Hippocampal formation (tissue), 2 donors: ENCODE data around the gene NSMF.

Experiments used
- DNase-seq, 2 donors: peaks; one replicate each; lab custom pipeline; 2025; lab: John Stamatoyannopoulos, UW

NSMF gene

DNA sequence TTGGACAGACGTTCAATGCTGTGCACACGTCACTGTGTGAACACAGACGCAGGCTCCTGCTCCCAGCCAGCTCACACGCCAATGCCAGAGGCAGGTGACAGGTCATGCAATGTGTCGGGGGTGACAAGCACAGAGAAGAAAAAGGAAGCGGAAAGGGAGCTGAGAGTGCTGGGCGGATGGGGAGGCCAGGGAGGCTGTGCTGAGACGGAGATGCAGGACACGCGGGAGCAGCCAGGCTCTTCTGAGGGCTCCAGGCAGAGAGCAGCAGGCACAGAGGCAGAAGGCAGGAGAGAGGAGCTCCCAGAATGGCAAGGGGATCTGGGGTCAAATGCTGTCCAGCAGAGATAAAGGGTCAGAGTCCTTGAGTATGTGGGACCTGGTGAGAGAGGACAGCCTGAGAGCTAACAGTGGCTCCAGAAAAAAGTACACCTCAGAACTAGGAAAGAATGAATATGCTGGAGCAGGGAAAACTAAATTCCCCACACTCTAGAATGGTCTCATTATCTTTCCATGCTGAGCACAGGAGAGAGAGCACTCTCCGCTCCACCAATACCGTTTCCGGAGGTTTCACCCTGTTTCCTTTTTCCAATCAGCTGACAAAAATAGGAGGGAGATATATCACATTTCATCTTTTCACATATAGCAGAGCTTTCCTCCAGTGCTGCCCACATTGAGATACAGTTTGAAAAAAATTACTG, 32.8 kb upstream of the NSMF start:
- DNase-seq, result no peak

DNA sequence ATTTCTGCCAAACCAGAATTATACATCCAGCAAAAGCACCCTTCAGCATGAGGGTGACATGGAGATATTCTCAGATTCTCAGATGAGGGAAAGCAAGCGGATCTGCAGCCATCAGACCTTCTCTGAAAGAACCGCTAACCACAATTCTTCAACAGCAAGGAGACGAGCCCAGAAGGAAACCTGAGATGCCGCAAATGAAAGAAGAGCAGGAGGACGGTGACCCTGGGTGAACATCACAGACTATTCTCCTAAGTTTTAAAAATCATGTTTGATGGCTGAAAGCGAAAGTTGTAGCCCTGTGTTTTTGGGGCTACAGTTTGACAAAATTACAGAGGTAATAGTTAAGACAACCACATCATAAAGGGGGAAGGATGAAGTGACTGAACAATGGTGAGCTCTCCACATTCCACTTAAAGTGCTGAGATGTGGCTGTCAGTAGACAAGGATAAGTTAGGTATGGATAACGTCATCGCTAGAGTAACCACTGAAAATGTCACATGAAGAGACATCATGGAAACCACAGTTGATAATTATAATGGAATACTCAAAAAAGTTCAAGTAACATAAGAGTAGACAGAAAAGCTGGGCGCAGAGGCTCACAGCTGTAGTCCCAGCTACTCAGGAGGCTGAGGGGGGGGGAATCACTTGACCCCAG, 31.5 kb upstream of the NSMF start:
- no peak for DNase-seq

DNA sequence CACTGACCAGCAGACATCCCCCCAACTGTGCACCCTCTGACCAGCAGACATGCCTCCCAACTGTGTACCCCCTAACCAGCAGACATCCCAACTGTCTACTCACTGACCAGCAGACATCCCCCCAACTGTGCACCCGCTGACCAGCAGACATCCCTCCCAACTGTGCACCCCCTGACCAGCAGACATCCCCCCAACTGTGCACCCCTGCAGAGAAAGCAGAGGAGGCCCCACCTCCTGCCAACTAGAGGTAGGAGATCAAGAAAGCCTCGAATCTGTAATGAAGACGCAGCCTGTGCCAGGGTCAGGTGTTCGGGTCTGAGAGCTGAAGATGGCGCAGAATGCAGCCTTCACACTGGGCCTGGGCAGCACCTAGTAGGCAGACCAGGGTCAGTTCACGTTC, 29.8 kb upstream of the NSMF start:
- no peak for DNase-seq

DNA sequence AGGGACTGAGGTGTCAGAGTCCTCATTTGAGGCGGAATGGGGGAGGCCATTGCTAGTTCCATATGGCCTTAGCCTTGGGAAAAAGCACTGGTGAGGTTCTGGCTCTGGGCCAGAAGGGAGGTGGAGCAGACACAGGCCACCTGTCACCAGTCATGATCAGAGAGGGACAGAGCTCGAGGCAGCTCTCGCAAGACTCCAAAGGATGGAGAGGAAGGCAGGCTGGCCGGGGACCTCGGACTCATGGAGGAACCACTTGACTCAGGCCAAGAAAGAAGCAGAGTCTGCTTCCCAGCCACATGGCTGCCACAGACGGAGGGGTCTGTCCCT, 29.2 kb upstream of the NSMF start:
- DNase-seq, result no peak

DNA sequence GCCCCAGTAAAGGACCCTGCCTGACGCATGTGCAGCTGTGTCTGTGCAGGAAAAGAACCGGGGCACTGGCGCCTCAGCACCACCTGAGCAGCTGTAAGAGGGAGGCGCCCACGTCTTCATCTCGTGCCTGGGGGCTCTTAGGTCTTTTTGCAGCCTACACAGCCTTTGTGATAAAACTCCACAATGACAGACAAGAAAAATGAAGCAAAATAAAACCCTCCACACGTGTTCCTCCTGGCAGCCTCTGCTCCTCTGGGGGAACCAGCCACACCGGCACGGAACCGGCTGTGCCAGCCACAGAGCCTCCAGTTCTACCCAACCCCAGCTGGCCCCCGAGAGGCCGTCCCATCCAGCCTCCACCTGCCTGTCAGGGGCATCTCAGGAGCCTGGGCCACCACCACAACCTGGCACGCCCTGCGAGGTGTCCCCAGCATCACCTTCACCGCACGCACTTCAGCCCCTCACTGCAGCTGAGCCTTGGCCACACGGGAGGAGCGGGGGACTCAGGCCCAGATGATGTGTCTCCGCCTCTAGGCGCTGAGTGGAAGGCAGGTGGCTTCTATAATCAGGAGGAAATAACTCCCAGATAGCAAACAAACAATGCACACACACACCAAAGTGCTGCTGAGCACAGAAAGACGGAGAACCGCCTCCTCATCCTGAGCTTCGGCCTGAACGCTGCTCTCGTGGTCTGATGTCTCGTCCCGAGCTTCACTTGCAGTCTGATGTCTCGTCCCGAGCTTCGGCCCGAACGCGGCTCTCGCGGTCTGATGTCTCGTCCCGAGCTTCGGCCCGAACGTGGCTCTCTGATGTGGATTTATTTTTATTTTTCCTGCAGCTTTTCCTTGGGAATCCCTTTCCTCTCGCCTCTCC, 28.6 kb upstream of the NSMF start:
- DNase-seq, result no peak

DNA sequence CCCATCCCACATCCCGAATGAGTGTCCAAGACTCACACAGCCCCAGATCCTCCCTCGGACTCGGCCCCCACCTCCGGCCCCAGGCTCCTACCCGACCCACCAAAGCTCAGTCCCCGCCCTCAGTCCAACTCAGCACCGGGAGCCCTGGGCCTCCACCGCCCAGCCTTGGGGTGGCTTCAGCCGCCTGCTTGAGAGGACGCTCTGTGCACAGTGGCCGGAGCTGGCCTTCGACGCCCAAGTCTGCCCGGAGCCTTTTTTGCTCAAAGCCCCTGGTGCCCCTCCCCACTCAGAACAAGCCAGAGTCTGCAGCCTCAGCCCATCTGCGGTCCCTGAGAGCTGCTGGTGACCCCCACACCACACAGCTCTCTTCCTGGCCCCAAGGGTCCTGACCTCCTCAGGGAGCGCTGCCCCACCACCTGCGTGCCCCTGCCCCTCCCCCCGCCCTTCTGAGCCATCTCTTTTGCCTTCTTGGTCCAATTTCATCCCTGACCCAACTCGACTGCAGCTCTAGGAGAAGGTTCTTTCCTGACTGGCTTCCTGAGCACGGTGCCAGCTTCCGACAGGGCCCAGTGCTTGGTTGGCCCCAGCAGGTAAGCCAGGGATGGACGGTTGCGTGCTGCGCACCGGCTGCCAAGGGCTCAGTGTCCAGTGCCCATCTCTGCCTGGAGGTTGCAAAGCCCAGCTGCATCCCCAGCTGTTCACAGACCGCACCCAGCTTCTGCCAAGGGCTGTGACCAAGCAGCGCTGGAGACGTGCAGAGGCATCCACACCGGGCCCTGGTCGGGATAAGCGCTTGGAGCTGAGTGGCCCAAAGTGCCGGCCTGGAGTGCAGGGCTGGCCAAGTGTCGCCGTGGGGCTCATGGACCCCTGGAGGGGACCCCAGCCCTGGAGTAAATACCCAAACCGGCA, 27.7 kb upstream of the NSMF start:
- no peak for DNase-seq

DNA sequence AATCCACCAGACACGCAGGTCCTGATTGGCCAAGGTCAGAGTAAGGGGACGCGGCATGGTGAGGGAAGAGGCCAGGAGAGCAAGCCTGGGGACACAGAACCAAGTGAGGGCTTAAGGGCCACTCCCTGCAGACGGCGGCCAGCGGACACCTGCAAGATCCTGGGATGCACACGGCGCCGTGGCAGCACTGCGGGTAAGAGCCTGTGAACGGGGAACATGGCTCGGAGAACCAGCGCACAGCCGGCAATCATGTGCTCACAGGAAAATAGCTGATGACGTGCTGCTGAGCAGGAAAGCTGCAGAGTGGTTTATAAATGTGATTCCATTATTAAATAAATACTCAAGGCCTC, 27.0 kb upstream of the NSMF start:
- no peak for DNase-seq

DNA sequence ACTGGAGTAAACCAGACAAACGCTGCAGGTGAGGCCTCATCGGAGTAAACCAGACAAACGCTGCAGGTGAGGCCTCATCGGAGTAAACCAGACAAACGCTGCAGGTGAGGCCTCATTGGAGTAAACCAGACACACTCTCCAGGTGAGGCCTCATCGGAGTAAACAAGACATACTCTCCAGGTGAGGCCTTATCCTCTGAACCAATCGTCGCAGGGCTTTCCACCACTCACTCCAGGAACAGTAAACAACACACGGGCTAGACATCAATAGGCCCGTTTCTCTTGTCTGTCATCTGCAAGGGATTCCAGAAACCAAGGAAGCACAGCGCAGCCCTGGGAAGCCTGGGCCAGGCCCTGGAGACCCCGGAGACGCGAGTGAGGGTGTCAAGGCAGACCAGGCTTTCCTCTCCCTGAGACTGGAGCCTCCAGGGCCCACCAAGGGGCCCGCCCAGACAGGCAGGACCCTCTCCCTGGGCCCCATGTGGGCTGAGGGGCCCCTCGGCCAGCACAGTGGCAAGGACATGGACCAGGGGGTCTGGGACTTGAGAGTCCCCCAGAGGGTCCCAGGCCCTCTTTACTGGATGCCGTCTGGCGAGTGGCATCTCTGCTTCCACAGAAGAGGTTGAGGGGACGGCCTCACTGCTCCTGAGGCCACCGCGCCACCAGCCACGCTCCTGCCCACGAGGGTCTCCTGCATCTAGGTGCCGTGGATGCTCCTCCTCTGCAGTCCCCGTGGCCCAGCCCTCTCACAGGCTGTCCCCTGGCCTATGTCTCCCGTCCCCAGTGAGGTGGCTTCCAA, 26.4 kb upstream of the NSMF start:
- DNase-seq, result no peak

DNA sequence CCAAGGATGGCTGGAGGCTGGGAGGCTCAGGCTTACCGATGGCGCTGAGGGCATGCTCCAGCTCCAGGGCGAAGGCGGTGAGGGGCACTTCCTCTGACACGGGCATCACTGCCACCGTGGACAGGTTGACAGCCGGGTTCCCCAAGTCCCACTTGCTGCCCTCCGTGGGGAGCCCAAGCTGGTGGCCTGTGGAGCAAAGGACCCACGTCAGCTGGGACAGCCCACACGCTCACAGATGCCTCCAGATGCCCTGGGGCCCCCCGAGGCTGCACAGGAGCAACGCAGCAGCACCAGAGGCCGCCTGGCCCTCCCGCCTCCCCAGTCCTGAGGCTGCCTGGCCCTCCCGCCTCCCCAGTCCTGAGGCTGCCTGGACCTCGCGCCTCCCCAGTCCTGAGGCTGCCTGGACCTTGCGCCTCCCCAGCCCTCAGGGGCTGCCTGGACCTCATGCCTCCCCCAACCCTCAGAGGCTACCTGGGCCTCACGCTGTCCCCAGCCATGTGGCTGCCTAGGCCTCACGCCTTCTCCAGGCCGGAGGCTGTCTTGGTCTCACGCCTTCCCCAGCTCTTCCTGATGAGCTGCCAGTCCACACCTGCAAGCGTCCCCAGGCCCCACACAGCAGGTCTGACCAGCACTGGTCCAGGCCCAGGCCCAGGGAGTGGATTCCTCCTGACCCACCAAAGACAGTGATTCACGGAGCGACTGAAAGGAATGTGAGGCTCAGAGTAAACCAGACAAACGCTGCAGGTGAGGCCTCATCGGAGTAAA, 25.6 kb upstream of the NSMF start:
- no peak for DNase-seq

DNA sequence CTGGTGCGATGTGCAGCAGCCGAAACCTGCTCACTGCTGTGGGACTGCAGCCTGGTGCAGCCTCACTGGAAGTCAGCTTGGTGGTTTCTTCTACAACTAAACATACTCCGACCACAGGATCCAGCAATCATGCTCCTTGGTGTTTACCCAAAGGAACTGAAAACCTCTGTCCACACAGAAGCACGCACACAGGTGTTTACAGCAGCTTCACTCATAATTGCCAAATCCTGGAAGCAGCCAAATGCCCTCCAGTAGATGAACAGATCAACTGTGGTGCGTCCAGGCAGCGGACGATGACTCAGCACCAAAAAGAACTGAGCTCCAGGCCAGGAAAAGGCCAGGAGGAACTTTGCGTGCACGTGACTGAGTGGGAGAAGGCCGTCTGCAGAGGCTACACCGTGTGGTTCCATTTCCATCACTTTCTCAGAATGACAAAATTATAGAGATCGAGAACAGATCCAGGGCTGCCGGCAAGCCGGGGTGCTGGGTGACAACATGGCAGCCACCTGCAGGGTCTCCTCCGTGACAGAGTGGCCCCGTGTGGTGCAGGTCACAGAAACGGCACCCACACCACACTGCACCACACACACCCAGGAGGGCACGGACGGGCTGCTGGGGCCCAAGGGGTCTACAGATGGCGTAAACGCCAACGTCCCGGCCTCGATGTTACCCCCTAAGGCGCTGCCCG, 23.1 kb upstream of the NSMF start:
- peak in 1 of 2 donors; percentile 21 for DNase-seq

DNA sequence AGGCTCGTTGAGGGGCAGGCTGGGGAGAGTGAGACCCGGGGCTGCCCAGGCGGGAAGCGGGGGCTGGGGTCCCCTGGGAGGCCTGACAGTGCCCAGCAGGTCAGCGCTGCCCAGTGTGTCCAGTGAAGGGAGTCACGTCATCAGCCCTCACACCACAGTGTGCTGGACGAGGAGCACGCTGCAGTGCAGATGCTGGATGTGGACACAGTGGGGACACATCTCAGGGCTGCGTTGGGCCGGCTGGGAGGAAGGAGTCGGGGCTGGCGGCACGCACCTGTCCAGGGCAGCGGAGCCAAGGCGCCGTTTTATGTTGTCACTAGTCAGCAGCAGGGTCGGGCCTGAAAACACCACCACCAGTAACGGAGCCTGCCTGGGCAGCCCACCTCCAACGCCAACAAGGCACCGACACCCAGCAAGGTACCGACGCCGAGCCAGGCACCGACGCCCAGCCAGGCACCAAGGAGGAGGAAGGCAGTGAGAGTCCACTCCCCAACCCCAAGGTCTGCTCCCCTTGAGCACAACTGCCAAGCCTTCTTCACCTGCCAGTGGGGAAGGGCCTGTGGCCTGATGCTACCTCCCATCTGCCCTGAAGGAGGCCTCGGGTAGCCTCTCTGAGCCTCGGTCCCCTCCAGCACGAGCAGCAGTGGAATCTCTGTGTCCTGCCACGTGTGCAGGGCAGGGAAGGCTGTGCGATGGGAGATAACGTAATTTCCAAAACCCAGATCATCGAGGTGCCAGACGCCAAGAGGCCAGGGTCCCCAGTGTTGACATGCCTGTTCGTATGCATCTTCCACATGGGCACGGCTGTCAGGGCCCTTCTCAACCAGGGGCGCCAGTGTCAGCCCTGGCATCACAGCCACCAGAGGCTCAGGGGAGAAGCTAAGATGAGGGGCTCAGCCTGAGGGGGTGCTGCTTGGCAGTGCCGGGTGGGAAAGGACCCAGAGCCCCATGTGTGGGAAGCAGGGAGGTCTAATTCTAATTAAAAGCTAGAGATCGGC, 21.9 kb upstream of the NSMF start:
- DNase-seq, result no peak

DNA sequence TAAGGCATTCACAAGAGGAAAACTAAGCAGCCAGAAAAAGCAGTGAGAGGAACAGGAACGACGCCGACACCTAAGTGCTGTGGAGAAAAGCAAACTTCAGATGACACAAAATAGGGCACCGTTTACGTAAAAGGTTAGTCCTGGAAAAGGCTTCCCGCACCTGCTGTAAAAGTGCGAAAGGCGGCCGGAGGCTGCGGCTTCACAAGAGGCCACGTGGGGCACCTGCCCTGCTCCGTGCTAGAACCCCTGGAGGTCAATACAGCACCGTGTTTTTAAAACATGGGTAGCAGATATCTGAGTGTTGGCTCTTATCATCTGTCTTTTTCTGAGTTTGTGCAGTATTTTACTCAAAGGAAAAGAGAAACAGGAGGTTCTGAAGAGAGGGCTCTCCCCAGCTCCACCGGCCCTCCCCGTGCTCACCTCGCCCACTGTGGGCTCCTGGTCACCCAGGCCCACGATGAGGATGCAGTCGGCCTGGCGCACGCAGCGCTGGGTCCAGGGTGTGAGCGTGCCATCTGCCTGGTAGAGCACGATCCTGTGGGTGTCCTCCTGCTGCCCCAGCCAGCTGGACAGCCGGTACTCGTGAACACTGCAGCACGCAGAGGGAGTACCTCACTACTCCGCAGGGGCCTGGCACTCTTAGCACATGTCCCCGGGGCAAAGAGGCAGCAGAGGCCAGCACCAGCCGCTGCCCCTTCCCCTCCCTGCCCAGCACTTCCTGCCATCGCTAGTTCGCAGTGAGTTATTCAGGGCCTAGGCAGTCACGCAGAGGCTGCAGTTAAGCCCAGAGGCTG, 21.0 kb upstream of the NSMF start:
- DNase-seq, result no peak

DNA sequence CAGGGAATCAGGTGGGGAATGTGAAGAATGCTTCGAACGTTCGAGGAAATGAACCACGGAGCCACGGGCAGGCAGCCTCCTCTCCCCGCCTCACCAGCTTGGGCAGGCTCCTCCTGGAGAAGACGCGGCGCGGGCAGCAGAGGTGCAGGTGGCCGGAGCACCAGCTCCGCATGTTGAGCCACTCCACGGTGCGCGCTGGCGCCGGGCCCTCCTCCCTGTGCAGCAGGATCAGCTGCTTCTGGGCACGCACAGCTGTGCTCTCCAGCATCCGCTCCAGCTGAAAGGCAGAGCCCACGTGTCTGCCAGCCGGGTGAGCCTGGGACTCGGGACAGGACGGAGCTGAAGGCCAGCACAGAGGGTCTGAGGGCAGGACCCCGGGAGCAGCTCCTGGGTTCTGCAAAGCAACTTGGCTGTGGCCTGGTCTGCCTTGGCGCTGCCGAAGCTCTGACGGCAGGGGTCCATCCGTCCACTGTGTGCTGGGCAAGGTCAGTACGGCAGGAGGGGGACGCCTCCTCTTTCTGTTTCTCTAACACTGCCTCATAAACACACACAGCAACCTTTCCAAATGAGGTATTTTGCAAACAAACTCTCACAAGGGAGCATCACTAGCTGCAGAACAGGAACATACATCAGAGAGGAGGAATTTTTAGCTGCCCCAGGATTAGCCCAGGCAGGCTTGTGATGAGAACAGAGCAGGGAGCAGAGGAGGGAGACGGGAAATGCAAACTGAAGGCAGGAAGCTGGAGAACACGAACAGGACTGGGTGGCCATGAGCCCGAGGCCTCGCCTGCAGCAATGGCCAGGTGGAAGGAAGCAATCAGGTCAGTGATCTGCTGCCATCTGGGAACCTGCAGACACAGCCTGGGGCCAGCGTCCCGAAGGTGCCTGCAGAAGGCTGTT, 20.1 kb upstream of the NSMF start:
- no peak for DNase-seq

DNA sequence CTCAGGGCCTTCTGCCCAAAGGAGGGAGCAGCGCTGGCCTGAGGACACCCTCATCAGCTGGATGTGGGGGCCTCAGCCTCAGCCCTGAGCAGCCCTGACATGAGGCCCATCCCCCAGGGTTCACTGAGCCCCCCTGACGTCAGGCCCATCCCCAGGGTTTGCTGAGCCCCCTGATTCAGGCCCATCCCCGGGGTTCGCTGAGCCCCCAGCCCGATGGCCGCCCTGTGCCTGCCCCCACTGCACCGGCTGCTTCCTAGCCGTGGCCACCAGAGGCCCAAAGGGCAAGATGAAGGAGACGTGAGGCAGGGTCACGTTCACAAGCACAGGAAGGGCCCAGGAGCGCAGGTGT, 19.5 kb upstream of the NSMF start:
- DNase-seq, result no peak

DNA sequence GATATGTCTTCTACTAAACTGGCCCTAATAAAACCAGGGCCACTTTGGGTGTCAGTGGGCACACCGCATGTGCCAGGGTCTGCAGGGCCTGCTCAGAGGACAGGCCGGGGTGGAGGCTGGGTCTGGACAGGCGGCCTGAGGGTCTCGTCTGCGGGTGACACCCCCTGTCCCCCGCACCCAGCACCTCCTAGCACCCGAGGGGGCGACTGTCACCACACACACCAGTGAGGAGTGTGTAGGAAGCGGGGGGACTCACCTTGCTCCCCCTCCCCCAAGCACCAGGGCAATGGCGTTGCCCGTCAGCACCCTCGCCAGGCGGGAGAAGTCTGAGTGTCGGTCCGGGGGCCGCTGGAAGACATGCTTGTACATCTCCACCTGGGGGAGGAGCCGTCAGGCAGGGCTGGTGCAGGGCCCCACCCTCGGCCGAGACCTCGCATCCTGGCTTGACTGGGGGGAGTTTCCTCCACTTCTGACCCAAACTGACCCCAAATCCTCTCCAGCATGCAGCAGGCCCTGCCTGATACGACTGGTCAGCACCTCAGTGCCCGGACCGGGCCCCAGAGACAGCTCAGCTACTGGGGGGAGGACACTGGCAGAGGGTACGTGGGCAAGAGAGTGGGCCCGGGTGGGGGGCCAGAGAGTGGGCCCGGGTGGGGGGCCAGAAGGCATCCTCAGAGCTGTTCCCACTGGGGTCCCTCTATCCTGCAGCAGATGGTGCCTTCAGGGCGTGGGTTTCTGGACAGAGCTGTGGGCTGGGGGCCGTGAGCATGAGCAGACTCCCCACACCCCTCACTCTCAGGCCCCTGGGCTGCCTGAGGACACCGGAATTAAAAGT, 18.9 kb upstream of the NSMF start:
- no peak for DNase-seq

DNA sequence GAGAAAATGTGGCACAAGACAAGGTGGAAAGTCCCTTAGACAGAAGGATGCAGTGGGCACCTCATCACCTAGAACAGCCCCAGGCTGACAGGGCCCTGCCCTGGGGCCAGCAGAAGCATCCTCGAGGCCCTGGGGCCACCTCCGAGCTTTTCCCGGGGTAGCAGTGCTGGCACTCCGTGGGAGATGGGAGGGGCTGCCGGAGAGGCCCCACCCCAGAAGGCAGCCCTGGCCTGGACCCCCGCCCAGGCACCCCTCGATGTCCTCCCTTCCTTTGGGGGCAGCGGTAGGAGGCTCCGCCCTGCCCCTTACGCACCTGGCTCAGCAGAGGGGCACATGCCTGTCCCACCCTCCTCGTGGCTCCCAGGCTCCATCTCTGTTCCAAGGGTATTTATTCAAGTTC, 17.7 kb upstream of the NSMF start:
- DNase-seq, result no peak
